ENCODE results near the gene MOV10. TPM values are rescaled to one million over a fixed set of nuclear protein-coding genes. Genes with fewer than 3 reads are reported as not detected.

Gene MOV10
- total and polyA plus RNA-seq, 10 of the 15 experiments (the other 5 are each of a cell fraction or from before 2014, with no cell fraction given) = 21.0 to 80.3 (median 49.8) TPM

- TF ChIP-seq ZBTB4 (CRISPR knock-in tag; IDR thresholded peaks at IDR 0.05) (no peak), CEBPZ (IDR thresholded peaks at IDR 0.05; ENCODE audit: low read depth, low read length) (no peak), SMARCA5 (IDR thresholded peaks at IDR 0.05) (no peak), CBX3 (IDR thresholded peaks at IDR 0.05; ENCODE audit: borderline replicate concordance, low read depth) (no peak), POLR2A (IDR thresholded peaks at IDR 0.05; ENCODE audit: low read depth, low read length) (no peak), REST (IDR thresholded peaks at IDR 0.05; ENCODE audit: low read depth, low read length) (no peak), ZBED1 (IDR thresholded peaks at IDR 0.05; ENCODE audit: borderline replicate concordance) (no peak), EZH2 (IDR thresholded peaks at IDR 0.05; ENCODE audit: borderline replicate concordance, control insufficient read depth, low read depth, low read length) (no peak), BHLHE40 (IDR thresholded peaks at IDR 0.05; ENCODE audit: borderline replicate concordance in 1 of 2, low read depth in 2 of 2, low read length in 1 of 2) (no peak), YBX1 (IDR thresholded peaks at IDR 0.05) (no peak), MTA3 (IDR thresholded peaks at IDR 0.05; ENCODE audit: borderline replicate concordance, low read length) (no peak; the same call in 1 of the 2 replicates), RBBP5 (conservative IDR thresholded peaks at IDR 0.05) (no peak), TCF3 (IDR thresholded peaks at IDR 0.05; ENCODE audit: borderline replicate concordance, insufficient read depth, low read depth, low read length) (0 out of 2 replicates have a peak, but pooled peaks have one; percentile 10), ZNF622 (IDR thresholded peaks at IDR 0.05) (no peak), MEF2A (IDR thresholded peaks at IDR 0.05; ENCODE audit: insufficient read depth, low read depth, low read length) (no peak), HDGF (IDR thresholded peaks at IDR 0.05) (no peak), NFIC (IDR thresholded peaks at IDR 0.05; ENCODE audit: low read depth, low read length) (no peak), BACH1 (IDR thresholded peaks at IDR 0.05; ENCODE audit: borderline replicate concordance) (no peak; the same call in 1 of the 2 replicates), ATF2 (IDR thresholded peaks at IDR 0.05; ENCODE audit: low read length) (no peak)
These were observed 39.2 kb downstream of the MOV10 start (continued) for GRCh38 chr1:112713466-112714312.

All from GM12878 (cell line).